ENCODE measurements around the gene ATP10B. TPM values are rescaled to one million over a fixed set of nuclear protein-coding genes. Genes with fewer than 3 reads are reported as not detected.

ATP10B gene
- total RNA-seq, 2 donors from 2014 or later: 1.3 to 2.1 TPM

- Histone ChIP-seq H3K4me1 (no peaks in the 10 kb centered on the region), H3K4me3 (no peak overlapping the region), H3K27ac (no peak overlapping the region), H3K36me3 (replicated peaks in 1 of 2; ENCODE audit: insufficient read depth in 1 of 2, low read depth in 2 of 2) (no peaks in the 10 kb centered on the region), H3K9me3 (no peaks in the 10 kb centered on the region), H3K27me3 (no peaks in the 10 kb centered on the region)
- TF ChIP-seq CTCF (IDR thresholded peaks at IDR 0.05) (no peak), POLR2A (IDR thresholded peaks at IDR 0.05) (no peak)
- DNase-seq (no peak), ATAC-seq (no peak)
- intact Hi-C loops (cut with DNase I): no loop called here
- 62 to 70% methylated on average over 4 of the region's 4 CpGs for WGBS, 2 donors
Measured at GRCh38 chr5:160869989-160870521, 18.0 kb upstream of the ATP10B start.

- no peak overlapping the region for H3K27ac ChIP-seq
- no peak overlapping the region for H3K4me3 ChIP-seq
- H3K9me3 ChIP-seq: no peaks in the 10 kb centered on the region
- ATAC-seq: no peak
- H3K36me3 ChIP-seq (replicated peaks in 1 of 2; ENCODE audit: insufficient read depth in 1 of 2, low read depth in 2 of 2): no peaks in the 10 kb centered on the region
- H3K27me3 ChIP-seq: no peaks in the 10 kb centered on the region
- no peaks in the 10 kb centered on the region for H3K4me1 ChIP-seq
- WGBS, 2 donors: 92 to 94% methylated on average over 6 of the region's 6 CpGs
- intact Hi-C loops (cut with DNase I): no loop called here
- DNase-seq: no peak
- no peak for TF ChIP-seq POLR2A (IDR thresholded peaks at IDR 0.05)
- no peak for TF ChIP-seq CTCF (IDR thresholded peaks at IDR 0.05)
Measured at GRCh38 chr5:160867976-160868375, 16.0 kb upstream of the ATP10B start.

GRCh38 chr5:160851451-160851850 lies 560 bp downstream of the ATP10B start:
- 82 to 89% methylated on average over 2 of the region's 2 CpGs for WGBS, 2 donors
- Histone ChIP-seq H3K36me3 (replicated peaks in 1 of 2; ENCODE audit: insufficient read depth in 1 of 2, low read depth in 2 of 2) (no peaks in the 10 kb centered on the region), H3K27me3 (no peaks in the 10 kb centered on the region), H3K9me3 (no peaks in the 10 kb centered on the region), H3K4me3 (no peak overlapping the region), H3K4me1 (no peaks in the 10 kb centered on the region), H3K27ac (no peak overlapping the region)
- ATAC-seq (no peak), DNase-seq (no peak)
- TF ChIP-seq CTCF (IDR thresholded peaks at IDR 0.05) (no peak), POLR2A (IDR thresholded peaks at IDR 0.05) (no peak)
- intact Hi-C loops (cut with DNase I): no loop called here

GRCh38 chr5:160850421-160850820 lies 1.6 kb downstream of the ATP10B start:
- no peaks in the 10 kb centered on the region for H3K36me3 ChIP-seq (replicated peaks in 1 of 2; ENCODE audit: insufficient read depth in 1 of 2, low read depth in 2 of 2)
- TF ChIP-seq POLR2A (IDR thresholded peaks at IDR 0.05) (no peak), CTCF (IDR thresholded peaks at IDR 0.05) (no peak)
- H3K4me3 ChIP-seq: no peak overlapping the region
- no peaks in the 10 kb centered on the region for H3K4me1 ChIP-seq
- H3K9me3 ChIP-seq: no peaks in the 10 kb centered on the region
- DNase-seq (no peak), ATAC-seq (no peak)
- H3K27ac ChIP-seq: no peak overlapping the region
- 21 to 40% methylated on average over 3 of the region's 3 CpGs for WGBS, 2 donors
- intact Hi-C loops (cut with DNase I): no loop called here
- H3K27me3 ChIP-seq: no peaks in the 10 kb centered on the region

GRCh38 chr5:160847526-160848085 lies 4.4 kb downstream of the ATP10B start:
- no peak overlapping the region for H3K4me3 ChIP-seq
- 72 to 74% methylated on average over 5 of the region's 5 CpGs for WGBS, 2 donors
- TF ChIP-seq CTCF (IDR thresholded peaks at IDR 0.05) (no peak), POLR2A (IDR thresholded peaks at IDR 0.05) (no peak)

More at GRCh38 chr5:160847526-160848085, 4.4 kb downstream of the ATP10B start:
- no peak for ATAC-seq
- H3K9me3 ChIP-seq: no peaks in the 10 kb centered on the region
- no peak for DNase-seq
- no peaks in the 10 kb centered on the region for H3K4me1 ChIP-seq
- intact Hi-C loops (cut with DNase I): no loop called here
- H3K36me3 ChIP-seq (replicated peaks in 1 of 2; ENCODE audit: insufficient read depth in 1 of 2, low read depth in 2 of 2): no peaks in the 10 kb centered on the region
- no peaks in the 10 kb centered on the region for H3K27me3 ChIP-seq
- no peak overlapping the region for H3K27ac ChIP-seq
